H1 (cell line): ENCODE data around the gene SYN1. TPM values are rescaled to one million over a fixed set of nuclear protein-coding genes. Genes with fewer than 3 reads are reported as not detected.

Experiments used
- CHD2 ChIP-seq: IDR thresholded peaks from 2 replicates; pipeline ENCODE4 v1.6.1; 2012; ENCODE audit warnings: low read length, improper control_type of control experiment
- MAX ChIP-seq: IDR thresholded peaks from 2 replicates; pipeline ENCODE4 v1.6.1; 2012; ENCODE audit warnings: inconsistent platforms
- PHF8 ChIP-seq: fragments of 200-600 bp; sonication (generic); conservative IDR thresholded peaks from 2 replicates; pipeline ENCODE4 v1.7.1; 2012; ENCODE audit warnings: low read depth, mild to moderate bottlenecking, inconsistent platforms, low read length, moderate library complexity
- polyA plus RNA-seq, 7 experiments: library from polyadenylated mRNA; depleted of rRNA in 3 of 7; stranded (reverse) in 5 of 7; unstranded in 2 of 7; fragments of >200 nt in 5 of 7; fragments of 200-250 nt in 2 of 7; gene quantifications; 1 replicate in 5 of 7; 2 replicates in 1 of 7; 4 replicates in 1 of 7; pipeline versions ENCODE4 v1.2.1 to v1.2.3, GENCODE V29; 2011 to 2013; ENCODE audit warnings: missing spikeins in 2 of 7, mixed read lengths in 2 of 7
- total RNA-seq: library from RNA; stranded (reverse); fragmentation: NEBNext Ultra II Directional; extraction: Animal tissue kit (Norgen Biotek cat#: 25700); gene quantifications from 2 replicates; pipeline ENCODE4 v1.2.1, GENCODE V29; 2021

The SYN1 gene
- total and polyA plus RNA-seq, 2 of the 8 experiments (the other 6 are each of a cell fraction or from before 2014, with no cell fraction given) = 2.1 to 14.1 TPM

GRCh38 chrX:47612418-47612817 is 7.2 kb downstream of the SYN1 start (continued):
- no peak for TF ChIP-seq PHF8
- no peak for TF ChIP-seq MAX
- no peak for TF ChIP-seq CHD2
